HG03045 (cell line): ENCODE results near the gene GADL1.

Experiments used
- ATAC-seq: cut with Tn5 transposase; IDR thresholded peaks from one replicate; pipeline ENCODE4 v1.9.1; 2021; ENCODE audit warnings: mild to moderate bottlenecking, moderate library complexity; ENCODE audit not compliant: unreplicated experiment

The GADL1 gene

DNA sequence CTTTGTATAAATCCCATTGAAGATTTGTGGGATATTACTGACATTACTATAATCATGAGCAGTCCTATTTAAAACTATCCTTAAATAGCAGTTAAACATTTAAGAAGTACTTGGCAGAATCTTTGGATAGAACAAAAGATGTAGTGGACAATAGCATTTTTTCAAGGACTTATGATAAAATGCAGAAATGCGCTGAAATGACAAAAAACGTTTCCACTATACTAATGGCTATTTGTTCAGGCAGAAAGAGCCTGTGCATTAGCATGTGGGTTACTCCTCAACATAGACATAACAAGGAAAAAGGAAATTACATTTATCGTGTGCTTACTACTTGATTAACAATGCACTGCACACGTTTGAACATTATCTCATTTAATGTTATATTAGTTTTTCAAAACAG is 80.7 kb downstream of the GADL1 start:
- ATAC-seq: no peak

DNA sequence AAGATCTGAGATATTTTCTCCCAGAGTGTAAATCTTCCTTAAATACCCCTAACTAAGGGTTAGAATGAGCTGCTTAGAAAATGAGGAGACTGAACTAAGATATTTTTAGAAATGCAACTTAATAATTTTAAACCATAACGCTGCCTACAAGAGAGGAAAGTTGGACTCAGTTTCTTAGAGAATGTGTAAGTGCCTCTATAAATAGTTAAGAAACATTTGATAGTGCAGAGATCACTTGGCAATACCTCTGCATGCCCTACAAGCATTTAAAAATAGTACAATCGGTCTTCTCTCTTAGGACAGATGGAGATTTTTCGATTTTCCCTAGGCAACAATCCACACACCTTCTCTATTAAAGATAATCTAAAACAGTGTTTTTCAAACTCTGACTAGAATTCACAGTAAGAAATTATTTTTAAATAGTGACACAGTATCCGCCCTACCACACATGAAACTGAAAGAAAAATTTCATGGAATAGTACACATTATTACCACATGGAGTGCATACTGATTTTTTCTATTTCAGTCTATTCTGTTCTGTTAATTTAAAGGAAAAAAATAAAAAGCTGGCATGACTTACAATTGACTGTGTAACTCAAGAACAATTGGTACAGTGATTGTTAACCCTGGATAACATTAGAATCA is 83.2 kb downstream of the GADL1 start:
- ATAC-seq: no peak

DNA sequence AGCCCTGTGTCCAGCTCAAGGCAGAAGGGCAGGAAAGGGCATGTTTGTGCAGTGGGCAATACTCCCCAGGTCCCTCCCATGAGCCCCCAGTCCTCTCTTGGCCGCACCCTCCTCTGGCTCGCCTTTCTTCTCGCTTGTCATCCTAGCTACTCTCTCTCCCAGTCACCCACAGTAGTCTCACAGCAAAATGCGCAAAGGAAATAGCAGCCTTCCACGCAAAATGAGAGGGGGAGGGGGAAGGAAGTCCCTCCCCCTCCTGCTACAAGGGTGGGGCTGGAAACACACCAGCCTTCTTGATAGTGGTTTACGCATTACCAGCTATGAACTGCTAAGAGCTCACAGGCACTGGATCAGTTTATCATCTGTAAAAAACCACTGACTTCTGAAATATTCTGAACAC is 83.8 kb downstream of the GADL1 start:
- ATAC-seq: no peak

DNA sequence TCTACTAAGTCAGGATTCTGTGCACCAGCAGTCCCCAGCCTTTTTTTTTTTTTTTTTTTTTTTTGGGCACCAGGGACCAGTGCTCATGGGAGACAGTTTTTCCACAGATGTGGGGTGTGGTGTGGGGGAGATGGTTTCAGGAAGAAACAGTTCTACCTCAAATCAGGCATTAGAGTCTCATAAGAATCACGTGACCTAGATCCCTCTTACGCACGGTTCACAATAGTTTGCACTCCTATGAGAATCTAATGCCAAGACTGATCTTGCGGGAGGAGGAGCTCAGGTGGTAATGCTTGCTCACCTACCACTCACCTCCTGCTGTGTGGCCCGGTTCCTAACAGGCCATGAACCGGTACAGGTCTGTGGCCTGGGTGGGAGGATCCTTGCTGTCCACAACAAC is 88.8 kb downstream of the GADL1 start:
- ATAC-seq: no peak

DNA sequence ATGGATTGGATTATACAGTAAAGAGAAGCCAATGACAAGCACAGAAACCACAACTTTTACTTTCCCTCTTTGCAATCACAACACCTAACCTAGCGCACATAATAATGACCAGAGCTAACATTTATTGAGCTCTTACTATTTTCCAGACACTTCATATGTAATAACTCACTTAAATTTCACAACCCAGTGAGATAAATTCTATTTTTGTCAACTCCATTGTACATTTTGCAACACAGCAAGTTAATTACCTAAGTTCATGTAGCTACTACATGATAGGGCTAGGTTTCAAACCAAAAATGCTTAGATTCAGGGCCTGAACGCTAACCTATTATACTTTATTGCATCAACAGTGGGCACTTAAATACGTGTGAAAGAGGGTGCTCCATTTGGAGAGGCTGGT is 89.5 kb downstream of the GADL1 start:
- ATAC-seq: no peak

DNA sequence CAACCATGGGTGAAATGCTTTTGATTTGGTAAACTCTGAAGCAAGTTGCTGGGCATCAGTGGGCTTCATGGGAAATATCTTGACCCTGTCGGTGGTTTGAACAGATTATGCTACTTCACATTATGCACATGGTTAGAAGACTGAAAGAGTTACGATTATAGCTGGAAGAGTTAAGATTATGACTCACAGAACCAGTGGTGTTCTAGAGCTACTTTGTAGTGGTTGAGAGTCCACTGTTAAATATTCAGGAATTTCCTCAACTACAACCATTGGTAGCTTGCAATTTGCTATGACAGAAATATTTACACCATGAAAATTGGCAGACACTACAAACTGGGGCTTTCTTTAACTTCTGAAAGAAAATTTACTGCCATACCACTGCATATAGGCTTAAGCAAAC is 99.3 kb downstream of the GADL1 start:
- ATAC-seq: no peak

DNA sequence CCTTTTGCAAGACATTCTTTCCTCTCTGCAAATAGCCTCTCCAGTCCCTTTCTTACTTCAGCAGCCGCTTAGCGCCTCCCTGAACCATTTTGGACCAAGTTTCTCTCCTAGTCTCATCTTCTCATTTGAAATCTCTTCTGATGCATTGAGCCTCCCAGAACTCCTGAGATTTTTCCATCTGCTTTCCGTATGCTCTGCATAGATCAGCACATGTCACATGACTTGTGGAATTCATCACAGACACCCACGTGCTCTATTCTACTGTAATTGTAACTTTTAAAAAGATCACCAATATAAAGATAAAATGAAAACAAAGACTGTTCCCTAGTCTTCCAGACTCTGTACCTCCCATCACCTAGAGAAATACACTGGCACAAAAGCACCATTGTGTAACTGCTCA is 100.7 kb downstream of the GADL1 start:
- ATAC-seq: no peak

DNA sequence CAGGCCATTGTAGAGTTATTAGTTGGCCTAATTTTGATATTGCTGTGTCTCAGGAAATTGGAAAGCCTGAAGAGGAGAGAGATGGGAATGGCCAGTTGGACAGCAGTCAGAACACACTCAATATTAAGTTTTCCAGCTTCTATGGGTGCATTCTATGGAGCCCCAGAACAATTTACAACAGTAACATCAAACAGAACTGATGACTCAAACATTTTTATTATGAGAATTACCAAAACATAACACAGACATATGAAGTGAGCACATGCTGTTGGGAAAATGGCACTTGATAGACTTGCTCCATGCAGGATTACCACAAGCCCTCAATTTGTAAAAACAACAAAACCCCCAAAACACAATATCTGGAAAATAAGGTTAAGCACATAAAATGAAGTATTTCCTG is 104.3 kb downstream of the GADL1 start:
- no peak for ATAC-seq

DNA sequence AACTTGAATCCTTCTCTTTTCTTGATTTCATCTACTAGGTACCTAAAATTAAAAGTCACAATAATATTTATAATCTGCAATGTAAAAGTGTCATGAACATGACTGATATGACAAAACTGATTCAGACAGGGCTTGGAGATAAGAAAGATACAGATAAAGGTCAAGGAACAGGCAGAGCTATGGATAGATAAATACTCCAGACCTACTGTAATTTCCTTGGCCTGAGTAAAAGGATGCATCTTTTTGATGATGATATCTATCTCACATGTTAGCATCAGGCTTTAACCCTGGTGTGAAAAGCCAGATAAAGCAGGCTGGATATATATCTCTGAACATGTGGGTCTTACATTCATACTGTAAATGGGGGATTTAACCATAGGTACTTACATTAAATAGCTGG is 108.1 kb downstream of the GADL1 start:
- no peak for ATAC-seq

DNA sequence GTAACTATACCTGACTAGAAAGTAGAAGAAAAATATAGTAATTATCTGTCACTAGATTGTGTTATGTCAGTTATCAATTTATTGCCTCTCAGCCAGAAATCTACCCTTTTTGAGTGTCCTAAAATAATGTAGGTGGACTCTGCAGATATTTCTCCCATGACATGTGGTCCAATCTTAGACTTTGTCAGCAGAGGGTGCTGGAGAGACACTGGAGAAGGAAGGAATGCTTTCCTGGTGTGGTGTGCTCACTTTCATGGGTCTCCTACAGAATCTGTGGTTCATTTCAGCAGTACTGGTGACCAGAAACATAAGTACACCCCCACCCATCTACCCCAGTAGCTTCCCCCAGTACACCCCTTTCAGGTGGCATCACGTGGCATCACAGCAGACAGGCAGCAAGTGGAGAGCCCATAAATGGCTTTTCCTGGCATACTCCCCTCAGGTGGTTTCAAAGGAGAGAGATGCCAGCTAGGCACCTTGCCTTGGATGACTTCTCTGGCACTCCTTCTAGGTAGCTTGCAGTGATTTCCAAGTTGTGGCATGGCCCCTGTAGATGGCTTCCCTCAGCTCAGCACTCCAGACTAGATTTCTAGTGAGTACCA is 114.7 kb downstream of the GADL1 start:
- ATAC-seq: no peak

DNA sequence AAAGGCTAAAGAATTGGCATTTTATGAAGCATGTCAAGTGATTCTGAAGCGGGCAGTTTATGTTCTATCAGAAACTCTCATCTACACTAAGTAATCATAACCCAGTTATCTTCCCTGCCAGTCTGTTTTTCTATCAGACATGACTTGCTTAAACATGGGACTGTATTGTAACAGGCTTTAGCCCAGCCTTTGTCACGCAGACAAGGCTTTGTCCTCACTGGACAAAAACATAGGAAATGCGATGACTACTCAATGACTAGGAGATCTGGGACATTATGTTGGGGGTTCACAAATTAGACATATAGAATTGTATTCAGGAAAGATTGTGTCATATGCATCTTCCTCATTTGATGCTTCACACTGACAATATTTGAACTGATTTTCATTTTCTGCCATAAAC is 115.5 kb downstream of the GADL1 start:
- no peak for ATAC-seq

DNA sequence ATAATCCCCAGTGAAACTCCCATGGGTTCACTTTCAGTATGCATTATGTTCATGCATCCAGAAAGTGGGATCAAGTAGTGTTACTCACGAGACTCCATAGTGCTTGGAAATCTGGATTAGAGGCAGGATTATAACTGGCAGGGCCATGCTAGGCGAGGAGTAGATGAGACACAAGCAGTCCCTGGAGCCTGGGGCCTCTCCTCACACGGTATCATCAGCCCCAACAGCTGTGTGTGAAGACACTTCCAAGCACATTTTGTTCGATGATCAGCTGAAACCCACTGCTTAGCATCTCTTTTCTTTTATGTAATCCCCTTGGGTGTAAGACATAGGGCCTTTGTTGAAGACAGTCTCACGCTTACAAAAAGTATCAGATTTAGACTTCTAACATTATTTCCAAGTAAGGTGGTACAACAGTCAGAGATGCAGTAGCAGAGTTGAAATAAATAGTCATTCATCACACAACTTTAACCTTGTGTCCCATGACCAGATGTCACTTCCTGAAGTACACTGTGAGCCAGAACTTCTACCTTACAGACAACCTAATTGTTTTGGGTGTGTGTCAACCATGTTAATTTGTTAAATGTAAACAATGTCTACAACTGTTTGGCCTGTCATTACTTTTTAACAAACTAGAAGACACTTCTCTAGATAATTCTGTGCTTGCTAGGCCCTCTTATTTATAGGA is 116.9 kb downstream of the GADL1 start:
- ATAC-seq: no peak

DNA sequence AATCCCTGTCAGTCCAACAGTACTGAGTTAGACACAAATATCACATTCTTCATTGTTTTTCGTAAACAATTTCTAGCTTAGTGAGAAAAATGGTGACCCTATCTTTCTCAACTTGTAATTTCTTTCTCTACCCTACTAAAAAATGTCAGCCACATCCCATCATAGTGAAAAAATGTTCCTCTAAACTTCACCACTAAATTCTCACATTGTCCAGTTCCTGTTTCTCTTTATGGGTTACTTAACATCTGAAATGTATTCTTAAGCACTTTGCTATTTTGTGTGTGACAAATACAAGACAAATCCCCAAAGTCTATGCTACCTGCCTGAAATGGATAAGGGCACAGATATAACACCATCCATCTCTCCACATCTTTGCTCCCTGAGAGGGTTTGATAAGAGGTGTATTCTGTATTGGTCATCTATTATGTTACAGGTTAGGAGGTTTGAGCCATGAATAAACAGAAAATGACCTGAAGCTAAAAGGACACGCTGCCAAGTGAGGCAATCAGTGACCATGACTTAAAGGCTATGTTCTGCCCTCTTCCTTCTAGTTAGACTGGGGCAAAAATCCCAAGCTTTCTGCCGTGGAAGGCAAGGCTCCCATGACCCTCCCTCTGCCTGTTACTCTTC is 118.2 kb downstream of the GADL1 start:
- ATAC-seq: no peak

DNA sequence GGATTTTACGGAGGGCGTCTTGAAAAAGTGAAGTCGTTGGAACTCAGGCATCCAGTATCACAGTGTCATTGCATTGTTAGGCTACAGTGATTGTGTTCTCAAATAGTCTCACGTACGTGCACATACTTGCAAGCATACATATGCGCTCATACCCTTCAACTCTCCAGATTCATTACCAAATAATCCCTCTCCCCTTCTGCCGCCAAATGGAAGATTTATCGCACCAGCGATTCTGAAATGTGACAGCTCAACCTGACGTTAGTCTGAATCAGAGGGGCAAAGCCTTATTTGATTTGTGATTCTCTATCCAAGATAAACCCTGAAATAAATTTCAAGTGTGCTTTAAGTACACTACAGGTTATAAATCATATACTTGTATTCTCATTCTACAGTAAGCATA is 119.4 kb downstream of the GADL1 start:
- ATAC-seq: no peak

DNA sequence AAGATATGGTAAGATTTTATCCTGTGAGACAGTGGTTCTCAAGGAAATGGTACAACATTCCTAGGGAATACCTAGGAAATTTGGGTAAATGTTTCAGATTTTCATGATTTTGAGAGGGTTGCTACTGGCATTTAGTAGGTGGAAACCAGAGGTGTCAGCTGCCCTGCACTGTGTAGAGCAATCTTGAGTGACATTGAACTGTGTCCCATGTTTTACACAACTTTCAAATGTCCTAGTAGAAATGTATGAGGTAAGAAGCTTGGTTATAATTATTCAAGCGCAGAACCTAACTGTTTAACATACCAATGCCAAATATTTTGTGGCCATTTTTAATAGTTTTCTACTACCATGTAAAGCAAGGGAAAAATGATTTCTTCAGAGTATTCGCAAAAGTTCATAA is 120.4 kb downstream of the GADL1 start:
- ATAC-seq: no peak

DNA sequence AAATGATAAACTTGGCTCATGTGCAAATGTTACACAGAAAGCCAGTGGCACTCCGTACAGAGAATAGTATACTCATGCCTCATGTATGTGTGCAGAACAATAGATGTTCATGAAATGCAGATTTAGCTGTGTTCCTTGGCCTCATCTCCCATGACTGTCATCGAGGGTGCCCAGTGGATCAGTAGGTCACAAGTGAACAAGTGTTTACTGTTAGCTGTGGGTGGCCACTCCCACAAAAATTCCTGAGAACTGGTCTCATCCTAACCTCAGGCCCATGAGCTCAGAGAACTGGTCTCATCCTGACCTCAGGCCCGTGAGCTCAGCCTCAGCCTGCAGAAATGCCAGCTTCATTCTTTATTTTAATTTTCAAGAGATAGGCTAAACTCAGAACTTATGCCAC is 124.1 kb downstream of the GADL1 start:
- ATAC-seq: no peak

DNA sequence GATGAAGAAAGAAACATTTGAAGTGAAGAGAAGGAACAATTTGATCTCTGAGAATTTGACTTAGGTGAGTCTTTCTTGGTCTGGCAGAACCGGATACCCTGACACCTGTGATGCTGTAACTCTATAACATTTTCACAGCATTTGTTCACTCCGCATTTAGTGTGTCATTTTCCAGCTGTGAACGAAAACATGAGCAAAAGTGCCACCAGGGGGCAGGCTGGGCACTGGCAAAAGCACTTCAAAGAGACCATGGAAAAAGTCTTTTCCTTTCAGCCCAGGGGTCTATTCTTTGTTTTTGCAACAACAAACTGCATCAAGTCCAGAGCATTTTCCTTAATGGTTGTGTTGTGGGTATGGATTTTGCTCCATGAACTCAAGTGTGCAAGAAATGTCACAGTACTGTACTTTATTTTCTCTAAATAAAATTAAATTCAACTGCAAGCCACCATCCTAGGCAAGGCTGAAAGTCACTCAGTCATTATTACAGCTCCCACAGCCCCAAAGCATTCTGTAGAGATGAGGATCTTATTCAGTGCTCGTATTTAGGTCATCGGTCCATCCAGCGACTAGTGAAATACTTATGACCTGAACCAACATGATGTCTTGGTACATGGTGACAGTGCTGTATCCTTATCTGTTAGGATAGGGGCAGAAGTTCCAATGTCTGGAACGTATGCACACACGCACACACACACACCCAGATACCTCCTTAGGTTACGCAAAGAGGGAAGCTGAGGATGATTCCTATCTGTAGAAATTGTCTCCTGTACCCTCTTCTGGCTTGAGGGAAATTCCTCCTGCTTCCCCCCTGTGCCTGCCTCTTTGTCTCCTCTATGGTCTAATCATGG is 125.5 kb downstream of the GADL1 start:
- no peak for ATAC-seq

DNA sequence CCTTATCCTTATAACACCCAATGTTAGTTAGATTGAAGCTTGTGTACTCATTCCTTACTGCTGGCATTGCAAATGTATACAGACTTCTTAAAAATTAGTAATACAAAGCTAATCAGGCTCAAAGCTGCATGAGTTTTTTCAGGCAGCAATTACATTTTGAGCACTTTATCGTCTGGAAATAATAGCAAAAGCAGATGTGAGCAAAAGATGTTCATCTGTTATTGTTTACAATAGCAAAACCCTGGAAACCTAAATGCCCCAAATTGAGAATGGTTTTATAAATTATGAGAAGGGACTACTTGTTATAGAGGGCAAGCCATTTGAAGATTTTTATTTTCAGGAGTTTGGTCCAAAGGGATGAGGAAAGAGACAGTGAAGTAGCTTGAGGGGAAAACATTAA is 126.4 kb downstream of the GADL1 start:
- ATAC-seq: no peak

DNA sequence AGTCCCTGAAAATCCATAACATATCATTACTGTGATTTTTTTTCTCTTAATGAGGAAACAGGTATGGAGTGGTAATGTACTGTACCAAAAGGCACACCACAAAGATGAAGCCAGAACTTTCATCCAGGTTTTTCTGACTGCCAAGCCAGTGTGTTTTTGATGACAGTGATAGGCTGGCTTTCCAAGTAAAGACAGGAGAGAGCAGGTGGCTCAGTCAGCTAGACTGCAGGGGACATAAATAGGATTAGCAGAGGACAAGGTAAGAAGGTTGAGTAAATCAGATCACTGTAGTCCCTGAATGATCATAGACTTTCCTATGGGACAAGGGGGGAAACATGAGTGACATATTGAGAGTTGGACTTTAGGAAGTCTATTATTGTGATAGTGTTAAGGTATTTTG is 127.9 kb downstream of the GADL1 start:
- no peak for ATAC-seq

DNA sequence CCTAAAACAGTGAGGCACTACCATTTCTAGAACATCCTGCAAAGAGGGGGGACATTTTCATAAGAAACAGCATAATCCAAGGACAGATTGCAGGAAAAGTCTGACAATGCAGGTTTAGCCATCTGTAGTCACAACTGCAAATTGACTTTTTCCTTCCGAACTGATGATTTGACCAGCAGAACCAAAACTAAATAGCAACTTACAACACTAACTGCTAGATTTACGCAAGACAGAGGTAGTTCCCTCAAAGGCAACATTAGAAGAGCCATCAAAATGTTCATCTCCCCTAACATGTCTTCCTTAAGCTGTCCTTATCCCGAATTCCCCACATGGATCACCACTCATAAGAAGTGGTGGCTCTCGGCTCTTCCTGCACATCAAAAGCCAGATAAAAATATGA is 129.6 kb downstream of the GADL1 start:
- no peak for ATAC-seq

DNA sequence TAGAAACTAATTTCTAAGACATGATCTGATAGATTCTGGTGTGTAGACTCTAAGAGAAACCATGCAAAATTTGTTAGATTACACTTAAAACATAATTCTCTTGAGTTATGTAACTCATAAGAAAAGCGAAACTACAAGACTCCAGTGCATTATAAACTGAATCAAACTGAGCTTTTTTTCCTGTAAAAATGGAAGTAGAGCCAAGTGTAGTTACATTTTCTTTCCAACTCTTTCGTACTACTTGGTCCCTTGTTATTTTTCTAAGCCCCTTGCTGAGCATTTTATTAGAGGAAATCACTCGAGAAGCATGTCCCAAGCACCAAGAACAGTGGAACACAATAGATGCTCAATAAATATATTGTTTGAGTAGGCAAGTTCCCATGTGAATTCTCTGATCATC is 130.2 kb downstream of the GADL1 start:
- ATAC-seq: no peak
